SK-N-MC (cell line): ENCODE data around the gene OR10J1.

Experiments
- EZH2 ChIP-seq: fragments of 200-600 bp; sonication (generic); IDR thresholded peaks from one replicate; pipeline ENCODE4 v1.6.1; 2017; ENCODE audit warnings: antibody characterized with exemption
- POLR2AphosphoS5 ChIP-seq: IDR thresholded peaks from 2 replicates; pipeline ENCODE4 v1.6.1; 2012; ENCODE audit warnings: mild to moderate bottlenecking, low read depth, low read length, borderline replicate concordance

DNA sequence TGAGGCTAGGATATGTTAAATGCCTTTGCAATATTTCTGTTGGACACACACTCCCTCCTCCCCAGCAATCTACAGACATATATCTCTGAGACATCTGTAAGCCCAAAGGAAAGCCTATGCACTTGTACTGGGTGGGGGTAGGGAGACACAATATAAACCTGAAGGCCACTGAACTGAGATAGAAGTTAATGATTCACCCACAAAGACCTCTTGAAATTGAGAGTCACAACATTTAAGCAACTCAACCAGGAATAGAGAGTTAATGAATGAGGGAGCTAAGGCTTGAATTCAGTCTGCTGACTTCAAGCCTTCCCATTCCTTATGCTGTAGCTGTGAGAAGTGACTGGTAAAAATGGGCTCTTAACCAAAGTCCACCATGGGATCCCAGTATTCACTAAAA, 5.0 kb downstream of the OR10J1 start:
- TF ChIP-seq EZH2, result no peak
- TF ChIP-seq POLR2AphosphoS5, result no peak
